Stimulated activated naive CD4-positive, alpha-beta T cell treated with Interleukin-2 at 50 U/mL for 16 hours (primary cell): ENCODE measurements around the gene SLC9A4.
"Not testable (repeated sequence)": the region's sequence is repeated elsewhere in the genome, so short reads cannot be mapped to it uniquely, and the experiment has no call there.

ENCODE experiments used
- DNase-seq: peaks from one replicate; lab custom pipeline; 2025; lab: John Stamatoyannopoulos, UW

The SLC9A4 gene

GRCh38 chr2:102551329-102552096, 78.5 kb downstream of the SLC9A4 start:
- no peak for DNase-seq

GRCh38 chr2:102553601-102554000, 80.6 kb downstream of the SLC9A4 start:
- DNase-seq, result no peak

- DNase-seq, result no peak
Measured at GRCh38 chr2:102558463-102558862, 85.4 kb downstream of the SLC9A4 start.

- DNase-seq, result not testable (repeated sequence)
Measured at GRCh38 chr2:102562542-102562941, 89.5 kb downstream of the SLC9A4 start.

GRCh38 chr2:102575888-102576287, 102.9 kb downstream of the SLC9A4 start:
- no peak for DNase-seq

- DNase-seq, result no peak
Measured at GRCh38 chr2:102578376-102578775, 105.3 kb downstream of the SLC9A4 start.

GRCh38 chr2:102581911-102582310, 108.9 kb downstream of the SLC9A4 start:
- no peak for DNase-seq

- no peak for DNase-seq
Measured at GRCh38 chr2:102582845-102583244, 109.8 kb downstream of the SLC9A4 start.
